HepG2 (cell line): ENCODE data around the gene BMERB1. TPM values are rescaled to one million over a fixed set of nuclear protein-coding genes. Genes with fewer than 3 reads are reported as not detected.
A peak's percentile ranks its signal among the peaks of the same experiment; 100 is the strongest.

Experiments
- ARHGAP35 ChIP-seq: sonication (generic); formaldehyde crosslinking; IDR thresholded peaks from 2 replicates; pipeline ENCODE4 v1.9.0; 2022; ENCODE audit warnings: mild to moderate bottlenecking, inconsistent platforms, moderate library complexity, missing genetic modification reagents, borderline replicate concordance
- ATF7 ChIP-seq, 2 experiments: fragments of 450-650 bp in 1 of 2; sonication (generic) in 1 of 2; formaldehyde crosslinking in 1 of 2; IDR thresholded peaks; 2 replicates each; pipeline versions ENCODE4 v1.4.0 to v1.6.1; 2016 to 2020; ENCODE audit warnings: antibody characterized with exemption in 1 of 2, mild to moderate bottlenecking in 1 of 2, missing genetic modification reagents in 1 of 2
- E2F1 ChIP-seq: sonication (generic); formaldehyde crosslinking; IDR thresholded peaks from 2 replicates; pipeline ENCODE4 v1.5.0; 2020; ENCODE audit warnings: missing genetic modification reagents
- ELF1 ChIP-seq: sonication (generic); formaldehyde crosslinking; IDR thresholded peaks from 2 replicates; pipeline ENCODE4 v1.4.0; 2020; ENCODE audit warnings: missing genetic modification reagents
- FOXC1 ChIP-seq: sonication (generic); formaldehyde crosslinking; IDR thresholded peaks from 2 replicates; pipeline ENCODE4 v1.8.0; 2022; ENCODE audit warnings: mild to moderate bottlenecking, missing genetic modification reagents, borderline replicate concordance
- GFI1 ChIP-seq: sonication (generic); formaldehyde crosslinking; IDR thresholded peaks from 2 replicates; pipeline ENCODE4 v1.5.0; 2020; ENCODE audit warnings: missing genetic modification reagents, mild to moderate bottlenecking, borderline replicate concordance
- HIC2 ChIP-seq: sonication (generic); formaldehyde crosslinking; IDR thresholded peaks from 2 replicates; pipeline ENCODE4 v1.9.0; 2022; ENCODE audit warnings: low read depth, missing genetic modification reagents
- JUNB ChIP-seq: sonication (generic); formaldehyde crosslinking; IDR thresholded peaks from 2 replicates; pipeline ENCODE4 v1.8.0; 2022; ENCODE audit warnings: missing genetic modification reagents, mild to moderate bottlenecking, borderline replicate concordance
- MBD4 ChIP-seq: IDR thresholded peaks from 2 replicates; pipeline ENCODE4 v1.6.1; 2012; ENCODE audit warnings: low read length, inconsistent platforms, borderline replicate concordance
- MED8 ChIP-seq: sonication (generic); formaldehyde crosslinking; IDR thresholded peaks from 2 replicates; pipeline ENCODE4 v1.8.1; 2023; ENCODE audit warnings: mild to moderate bottlenecking, missing genetic modification reagents; ENCODE audit not compliant: insufficient replicate concordance
- REXO4 ChIP-seq: sonication (generic); formaldehyde crosslinking; IDR thresholded peaks from 2 replicates; pipeline ENCODE4 v1.8.0; 2022; ENCODE audit warnings: missing genetic modification reagents, mild to moderate bottlenecking, borderline replicate concordance
- ZBED4 ChIP-seq: sonication (generic); formaldehyde crosslinking; IDR thresholded peaks from 2 replicates; pipeline ENCODE4 v1.4.0; 2020; ENCODE audit warnings: missing genetic modification reagents, borderline replicate concordance
- ZBTB20 ChIP-seq: sonication (generic); formaldehyde crosslinking; IDR thresholded peaks from 2 replicates; pipeline ENCODE4 v1.8.1; 2023; ENCODE audit warnings: missing genetic modification reagents, low read depth, mild to moderate bottlenecking, borderline replicate concordance
- ZBTB44 ChIP-seq: sonication (generic); formaldehyde crosslinking; IDR thresholded peaks from 2 replicates; pipeline ENCODE4 v1.4.0; 2020; ENCODE audit warnings: missing genetic modification reagents
- ZNF18 ChIP-seq: sonication (generic); formaldehyde crosslinking; IDR thresholded peaks from 2 replicates; pipeline ENCODE4 v1.8.0; 2022; ENCODE audit warnings: mild to moderate bottlenecking, missing genetic modification reagents; ENCODE audit not compliant: insufficient replicate concordance
- ZSCAN12 ChIP-seq: sonication (generic); formaldehyde crosslinking; IDR thresholded peaks from 2 replicates; pipeline ENCODE4 v1.9.0; 2021; ENCODE audit warnings: mild to moderate bottlenecking, missing genetic modification reagents
- polyA plus RNA-seq, 8 experiments: library from polyadenylated mRNA; depleted of rRNA in 3 of 8; stranded (reverse) in 7 of 8; unstranded in 1 of 8; fragments of >200 nt; fragmentation: Illumina TruSeq in 4 of 8; extraction: Trizol in 4 of 8; gene quantifications; 2 replicates each; pipeline versions ENCODE4 v1.2.1 to v1.2.3, GENCODE V29; 2011 to 2016; ENCODE audit warnings: low read depth in 4 of 8, missing spikeins in 1 of 8, mixed read lengths in 1 of 8; ENCODE audit not compliant: insufficient read depth in 1 of 8
- total RNA-seq, 5 experiments: library from RNA; depleted of rRNA; stranded (reverse); fragments of >200 nt; fragmentation: Illumina TruSeq; extraction: Trizol; gene quantifications; 2 replicates each; pipeline ENCODE4 v1.2.3, GENCODE V29; 2016; ENCODE audit warnings: low read depth in 1 of 5

Gene BMERB1
- total and polyA plus RNA-seq, 2 of the 13 experiments (the other 11 are each of a cell fraction or from before 2014, with no cell fraction given), result 1.4 TPM

GRCh38 chr16:15572329-15573001 is 138.1 kb downstream of the BMERB1 start (continued):
- TF ChIP-seq ZNF18 (no peak), REXO4 (no peak), GFI1 (no peak), ATF7 (IDR thresholded peaks at IDR 0.05) (no peak), ATF7 (CRISPR knock-in tag; IDR thresholded peaks at IDR 0.05) (no peak), ELF1 (CRISPR knock-in tag) (no peak), FOXC1 (CRISPR knock-in tag) (no peak), E2F1 (CRISPR knock-in tag) (no peak), JUNB (CRISPR knock-in tag) (no peak), ZSCAN12 (CRISPR knock-in tag) (no peak), HIC2 (CRISPR knock-in tag) (no peak), MED8 (CRISPR knock-in tag) (no peak), ARHGAP35 (CRISPR knock-in tag) (0 out of 2 replicates have a peak, but pooled peaks have one; percentile 38), ZBTB44 (CRISPR knock-in tag) (no peak), MBD4 (no peak), ZBED4 (CRISPR knock-in tag) (no peak), ZBTB20 (CRISPR knock-in tag) (0 out of 2 replicates have a peak, but pooled peaks have one; percentile 15)
